Activated CD4-positive, alpha-beta T cell treated with anti-CD3 and anti-CD28 coated beads, Interleukin-2, amount 50 U/mL, for 4 hours (primary cell): ENCODE data around the gene BNIP3.
"Not testable (repeated sequence)": the region's sequence is repeated elsewhere in the genome, so short reads cannot be mapped to it uniquely, and the experiment has no call there.

ENCODE experiments used
- DNase-seq, 2 experiments: peaks; one replicate each; pipeline ENCODE4 v3.0.0-alpha.2; 2020

Gene BNIP3

GRCh38 chr10:132001238-132001972 is 19.7 kb upstream of the BNIP3 start:
- DNase-seq: no peak

DNA sequence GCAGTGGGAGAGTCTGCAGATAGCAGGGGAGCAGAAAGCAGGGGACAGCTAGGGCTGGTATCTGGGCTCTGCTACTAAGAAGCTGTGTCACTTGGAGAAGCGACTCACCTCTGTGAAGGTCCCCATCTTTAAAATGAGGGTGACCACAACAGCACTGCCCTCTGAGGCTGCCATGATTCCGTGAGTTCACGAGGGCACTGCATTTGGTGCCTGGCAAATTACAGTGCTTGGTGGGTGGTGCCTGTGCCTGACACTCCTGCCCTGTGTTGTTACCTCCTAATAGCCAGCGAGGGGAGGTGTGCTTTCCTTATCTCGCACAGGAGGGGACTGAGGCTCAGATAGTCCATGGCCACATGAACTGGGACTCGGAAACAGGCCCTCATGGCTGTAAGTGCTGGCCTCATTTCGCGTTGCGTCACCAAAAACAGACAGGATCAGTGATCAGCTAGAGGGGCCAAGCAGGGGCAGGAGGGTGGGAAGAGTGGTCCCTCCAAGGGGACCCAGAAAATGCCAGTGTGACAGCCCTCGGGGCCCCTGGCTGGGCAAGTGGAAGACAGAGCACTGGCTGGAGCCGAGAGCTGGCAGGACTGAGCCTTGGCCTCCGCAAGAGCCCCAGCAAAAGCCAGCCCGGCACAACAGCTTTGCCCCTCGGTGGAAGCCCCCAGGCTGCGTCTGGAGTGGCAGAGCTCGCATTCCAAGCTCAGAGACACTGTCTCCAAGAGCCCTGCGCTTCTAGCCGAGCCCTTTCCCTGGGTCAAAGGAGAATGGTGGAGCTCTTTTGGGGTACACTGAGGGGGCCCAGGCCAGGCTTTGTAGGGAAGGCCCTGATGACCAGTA is 17.3 kb upstream of the BNIP3 start:
- no peak for DNase-seq

GRCh38 chr10:131998050-131998844 is 16.5 kb upstream of the BNIP3 start:
- no peak for DNase-seq

- no peak for DNase-seq
These were observed 15.8 kb upstream of the BNIP3 start for GRCh38 chr10:131997366-131998049.

- no peak for DNase-seq
These were observed 15.0 kb upstream of the BNIP3 start for GRCh38 chr10:131996466-131997365.

DNA sequence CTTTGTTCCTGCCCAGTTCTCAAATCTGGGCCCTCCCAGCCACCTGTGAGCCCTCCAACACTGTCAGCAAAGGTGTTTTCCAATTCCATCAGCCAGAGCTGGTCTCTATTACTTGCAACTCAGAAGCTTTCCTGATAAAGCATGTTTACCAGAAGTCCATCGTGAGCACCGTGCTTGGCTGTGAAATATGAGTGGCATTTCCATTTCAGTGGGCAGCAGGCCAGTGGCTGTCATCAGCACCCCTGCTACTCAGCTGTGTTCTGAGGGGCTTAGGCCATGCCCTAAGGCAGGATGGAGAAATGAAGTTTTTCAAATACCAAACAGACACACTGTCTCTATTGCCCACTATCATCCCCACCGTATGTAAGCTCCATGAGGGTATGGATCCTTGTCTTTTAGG is 12.7 kb upstream of the BNIP3 start:
- no peak for DNase-seq

- DNase-seq: no peak
These were observed 11.6 kb upstream of the BNIP3 start for GRCh38 chr10:131993275-131993674.

DNA sequence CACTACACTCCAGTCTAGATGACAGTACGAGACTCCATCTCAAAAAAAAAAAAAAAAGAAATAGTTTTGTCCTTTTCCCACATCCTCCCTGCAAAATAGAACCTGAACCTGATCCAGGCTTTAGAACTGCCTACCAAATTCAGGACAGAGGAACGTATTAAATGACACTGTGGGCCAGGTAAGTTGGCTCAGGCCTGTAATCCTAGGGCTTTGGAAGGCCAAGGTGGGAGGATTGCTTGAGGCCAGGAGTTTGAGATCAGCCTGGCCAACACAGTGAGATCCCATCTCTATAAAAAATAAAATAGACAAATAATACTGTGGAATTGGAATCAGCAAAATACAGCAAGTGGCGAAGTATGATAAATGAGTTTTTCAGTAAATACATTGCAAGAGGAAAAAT is 10.0 kb upstream of the BNIP3 start:
- no peak for DNase-seq

DNA sequence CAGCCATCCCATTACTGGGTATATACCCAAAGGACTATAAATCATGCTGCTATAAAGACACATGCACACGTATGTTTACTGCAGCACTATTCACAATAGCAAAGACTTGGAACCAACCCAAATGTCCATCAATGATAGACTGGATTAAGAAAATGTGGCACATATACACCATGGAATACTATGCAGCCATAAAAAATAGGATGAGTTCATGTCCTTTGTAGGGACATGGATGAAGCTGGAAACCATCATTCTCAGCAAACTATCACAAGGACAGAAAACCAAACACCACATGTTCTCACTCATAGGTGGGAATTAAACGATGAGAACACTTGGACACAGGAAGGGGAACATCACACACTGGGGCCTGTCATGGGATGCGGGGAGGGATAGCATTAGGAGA is 6.1 kb upstream of the BNIP3 start:
- DNase-seq: not testable (repeated sequence)

- DNase-seq: not testable (repeated sequence)
These were observed 5.6 kb upstream of the BNIP3 start for GRCh38 chr10:131987301-131987700.

- DNase-seq: not testable (repeated sequence)
These were observed 5.1 kb upstream of the BNIP3 start for GRCh38 chr10:131986851-131987250.

DNA sequence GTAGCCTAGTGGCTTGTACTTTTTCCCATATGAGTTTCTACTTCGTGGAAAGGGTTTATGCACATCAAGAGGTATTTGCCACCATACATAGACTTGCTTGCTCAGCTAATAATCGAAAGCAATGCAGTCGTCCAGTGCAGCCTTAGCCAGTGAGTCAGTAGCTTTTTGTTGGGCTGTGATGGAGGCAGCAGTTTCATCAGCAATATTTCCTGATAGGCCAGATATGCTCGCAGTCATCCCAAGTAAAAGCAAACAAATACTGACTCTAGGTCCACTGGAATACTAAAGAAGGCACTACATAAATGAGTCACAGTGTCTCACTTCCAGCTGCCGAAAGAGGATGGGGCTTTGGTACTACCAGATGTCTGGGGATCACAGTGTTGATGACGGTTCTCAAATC is 2.1 kb upstream of the BNIP3 start:
- DNase-seq: no peak

DNA sequence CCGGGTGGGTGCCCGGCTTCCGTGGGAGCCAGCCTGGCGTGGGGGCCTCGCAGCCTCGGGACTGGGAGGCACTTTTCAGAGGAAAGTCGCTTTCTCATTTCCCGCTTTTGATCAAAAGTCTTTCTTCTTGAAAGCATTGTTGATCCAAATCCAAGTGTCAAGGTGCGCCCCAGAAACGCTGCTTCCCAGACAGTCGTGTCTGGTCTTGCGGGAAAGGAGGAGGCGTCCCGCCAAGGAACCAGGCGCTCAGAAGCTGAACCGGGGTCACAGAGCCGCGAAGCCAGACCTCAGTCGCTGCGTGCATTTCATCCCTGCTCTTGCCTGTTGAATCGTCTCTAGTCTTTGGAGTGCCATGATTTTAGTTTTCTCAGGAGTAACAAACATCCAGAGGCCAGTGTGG is 1.1 kb upstream of the BNIP3 start:
- DNase-seq: no peak

- no peak for DNase-seq
These were observed 548 bp upstream of the BNIP3 start for GRCh38 chr10:131982185-131982756.

- no peak for DNase-seq
These were observed 828 bp downstream of the BNIP3 start for GRCh38 chr10:131980761-131981428.

GRCh38 chr10:131980321-131980720 is 1.4 kb downstream of the BNIP3 start:
- DNase-seq: no peak

DNA sequence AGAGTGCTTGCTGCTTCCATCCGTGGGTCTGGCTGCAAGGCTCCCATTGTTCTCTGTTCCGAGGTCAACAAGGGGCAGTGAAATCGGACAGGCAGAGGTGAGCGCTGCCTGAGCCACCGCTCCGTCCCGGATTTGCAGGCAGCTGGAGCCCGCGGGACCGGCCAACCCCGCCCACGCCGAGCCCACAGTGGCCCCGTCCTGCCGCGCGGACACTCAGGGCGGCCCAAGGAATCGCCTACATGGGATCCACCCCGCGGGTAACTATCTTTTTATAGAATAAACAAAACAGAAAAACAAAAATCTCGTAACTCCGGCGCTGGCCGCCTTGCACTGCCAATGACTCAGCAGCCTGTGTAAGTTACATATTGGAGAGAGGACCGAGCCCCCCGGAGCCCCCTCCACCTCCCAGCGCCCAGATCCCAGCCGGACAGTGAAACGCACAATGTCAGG is 1.9 kb downstream of the BNIP3 start:
- DNase-seq: no peak

DNA sequence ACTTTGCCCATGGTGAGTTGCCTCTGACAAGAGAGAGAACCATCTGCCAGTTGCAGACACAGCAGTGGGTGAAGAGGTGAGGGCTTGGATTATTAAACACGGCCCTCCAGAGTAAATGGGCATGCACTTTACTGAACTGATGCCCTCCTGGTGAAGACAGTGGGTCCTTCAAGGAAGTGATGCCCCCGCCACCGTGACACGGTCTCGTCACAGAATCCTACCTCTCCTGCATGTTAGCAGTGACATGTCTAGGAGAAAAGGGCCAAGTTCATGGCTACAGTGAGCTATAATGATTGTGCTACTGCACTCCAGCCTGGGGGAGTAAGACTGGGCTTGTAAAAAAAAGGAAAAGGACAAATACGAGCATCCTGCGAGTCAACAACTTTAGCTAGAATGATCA is 2.4 kb downstream of the BNIP3 start:
- DNase-seq: no peak

DNA sequence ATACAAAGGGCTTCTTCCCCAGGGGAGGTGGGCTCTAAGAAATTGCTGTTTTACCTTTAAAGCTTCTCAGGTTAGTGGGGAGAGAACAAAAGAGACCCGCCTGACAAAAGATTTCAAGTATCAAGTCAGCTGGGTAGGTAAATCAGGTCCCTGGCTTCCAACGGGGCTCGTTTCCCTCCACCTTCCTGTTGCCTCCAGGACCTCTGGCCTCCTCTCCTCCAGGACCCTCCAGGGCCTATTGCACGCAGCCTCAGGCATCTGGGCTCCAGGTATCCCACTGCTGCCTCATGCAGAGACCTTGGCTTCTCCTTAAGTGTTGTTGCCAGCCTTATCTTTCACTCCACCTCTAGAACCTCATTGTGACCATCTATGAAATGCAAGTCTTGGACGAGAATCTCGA is 2.9 kb downstream of the BNIP3 start:
- DNase-seq: no peak

DNA sequence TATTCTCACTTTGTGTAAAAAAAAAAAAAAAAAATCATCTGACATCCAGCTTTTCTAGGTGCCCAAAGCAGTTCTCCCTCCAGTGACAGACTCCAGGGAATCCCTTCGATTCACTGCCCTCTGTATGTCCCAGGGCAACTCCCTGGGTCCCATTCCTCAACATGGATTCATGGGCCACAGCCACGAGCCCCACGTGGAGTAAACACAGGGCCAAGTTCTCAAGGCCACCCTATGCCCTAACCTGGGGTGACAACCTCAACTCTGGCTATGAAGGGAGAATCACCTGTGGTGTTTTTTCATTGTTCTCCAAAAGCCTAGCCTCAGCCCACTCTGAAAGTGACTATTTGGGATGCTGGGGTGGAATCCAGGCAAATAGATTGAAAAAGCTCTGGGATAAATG is 3.4 kb downstream of the BNIP3 start:
- DNase-seq: no peak
